HG02884 (cell line): ENCODE results near the gene DTX2.
"Not testable (repeated sequence)": the region's sequence is repeated elsewhere in the genome, so short reads cannot be mapped to it uniquely, and the experiment has no call there.

ENCODE experiments used
- ATAC-seq: cut with Tn5 transposase; IDR thresholded peaks from one replicate; pipeline ENCODE4 v1.9.1; 2021; ENCODE audit warnings: mild to moderate bottlenecking, moderate library complexity; ENCODE audit not compliant: unreplicated experiment

DTX2 gene

DNA sequence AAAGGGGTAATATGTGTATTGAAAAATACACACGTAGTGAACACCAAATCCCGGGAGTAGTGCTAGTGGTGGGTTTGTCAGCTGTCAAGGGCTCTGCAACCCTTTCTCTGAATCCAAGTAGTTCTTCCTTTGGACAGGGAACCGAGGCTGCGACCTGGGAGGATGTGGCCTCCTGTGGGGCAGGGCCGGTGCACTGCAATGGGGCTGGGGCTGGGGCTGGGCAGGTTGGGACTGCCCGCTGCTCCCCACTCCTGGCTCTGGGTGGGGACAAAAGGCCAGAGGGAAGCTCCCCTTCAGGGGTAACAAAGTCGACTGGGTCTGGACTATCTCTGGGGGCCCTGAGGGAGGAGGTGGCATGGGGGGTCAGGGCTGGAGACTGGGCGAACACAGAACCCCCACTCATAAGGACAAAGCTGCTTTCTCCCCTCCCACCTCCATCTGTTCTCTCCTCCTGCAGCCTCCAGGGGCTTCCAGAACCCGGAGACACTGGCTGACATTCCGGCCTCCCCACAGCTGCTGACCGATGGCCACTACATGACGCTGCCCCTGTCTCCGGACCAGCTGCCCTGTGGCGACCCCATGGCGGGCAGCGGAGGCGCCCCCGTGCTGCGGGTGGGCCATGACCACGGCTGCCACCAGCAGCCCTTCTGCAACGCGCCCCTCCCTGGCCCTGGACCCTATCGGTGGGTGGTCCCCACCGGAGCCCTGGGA, 49.8 kb downstream of the DTX2 start:
- not testable (repeated sequence) for ATAC-seq

DNA sequence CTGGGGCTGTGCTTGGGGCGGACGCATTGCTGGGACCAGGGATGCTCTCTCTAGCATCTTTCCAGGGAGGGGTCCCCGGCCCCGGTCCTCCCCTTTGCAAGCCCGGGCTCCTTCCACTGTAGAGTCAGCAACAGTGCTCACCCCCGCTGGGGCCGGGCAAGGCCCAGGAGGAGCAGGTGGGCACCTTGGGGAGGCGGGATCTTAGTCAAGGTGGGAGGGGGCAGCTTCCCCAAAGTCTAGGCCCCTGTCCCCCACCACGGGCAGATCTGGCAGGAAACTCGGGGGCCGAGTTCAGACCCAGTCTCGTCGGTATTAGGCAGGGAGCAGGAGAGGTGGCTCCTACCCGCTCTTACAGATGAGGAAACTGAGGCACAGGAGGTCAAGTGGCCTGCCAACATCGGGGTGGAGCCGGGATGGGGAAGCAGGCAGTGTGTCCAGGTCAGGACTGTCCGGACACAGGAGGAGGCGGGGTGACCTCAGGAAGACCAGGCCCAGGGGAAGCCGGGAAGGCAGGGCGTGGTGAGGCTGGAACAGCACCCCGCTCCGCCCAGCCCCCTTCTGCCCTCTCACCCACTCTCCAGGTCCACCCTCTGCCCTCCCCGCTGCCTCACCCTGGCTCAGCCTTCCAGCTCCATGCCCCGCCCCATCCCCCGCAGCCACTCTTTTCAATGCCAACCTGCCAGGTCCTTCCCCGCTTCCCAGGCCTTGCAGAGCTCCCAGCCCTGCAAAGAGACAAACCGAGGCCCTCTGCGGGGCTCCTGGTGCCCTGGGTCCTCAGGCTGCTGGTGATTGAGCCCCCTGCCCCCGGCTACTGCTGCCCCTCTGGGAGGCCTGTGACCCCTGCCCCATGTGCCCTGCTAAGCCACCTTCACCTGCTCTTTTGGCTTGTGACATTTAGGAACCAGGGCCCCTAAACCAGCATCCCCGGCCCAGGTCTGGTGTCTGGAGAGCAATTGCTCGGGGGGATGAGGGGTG, 50.7 kb downstream of the DTX2 start:
- ATAC-seq: not testable (repeated sequence)

- no peak for ATAC-seq
Observed at GRCh38 chr7:76512941-76513816, 51.7 kb downstream of the DTX2 start.

DNA sequence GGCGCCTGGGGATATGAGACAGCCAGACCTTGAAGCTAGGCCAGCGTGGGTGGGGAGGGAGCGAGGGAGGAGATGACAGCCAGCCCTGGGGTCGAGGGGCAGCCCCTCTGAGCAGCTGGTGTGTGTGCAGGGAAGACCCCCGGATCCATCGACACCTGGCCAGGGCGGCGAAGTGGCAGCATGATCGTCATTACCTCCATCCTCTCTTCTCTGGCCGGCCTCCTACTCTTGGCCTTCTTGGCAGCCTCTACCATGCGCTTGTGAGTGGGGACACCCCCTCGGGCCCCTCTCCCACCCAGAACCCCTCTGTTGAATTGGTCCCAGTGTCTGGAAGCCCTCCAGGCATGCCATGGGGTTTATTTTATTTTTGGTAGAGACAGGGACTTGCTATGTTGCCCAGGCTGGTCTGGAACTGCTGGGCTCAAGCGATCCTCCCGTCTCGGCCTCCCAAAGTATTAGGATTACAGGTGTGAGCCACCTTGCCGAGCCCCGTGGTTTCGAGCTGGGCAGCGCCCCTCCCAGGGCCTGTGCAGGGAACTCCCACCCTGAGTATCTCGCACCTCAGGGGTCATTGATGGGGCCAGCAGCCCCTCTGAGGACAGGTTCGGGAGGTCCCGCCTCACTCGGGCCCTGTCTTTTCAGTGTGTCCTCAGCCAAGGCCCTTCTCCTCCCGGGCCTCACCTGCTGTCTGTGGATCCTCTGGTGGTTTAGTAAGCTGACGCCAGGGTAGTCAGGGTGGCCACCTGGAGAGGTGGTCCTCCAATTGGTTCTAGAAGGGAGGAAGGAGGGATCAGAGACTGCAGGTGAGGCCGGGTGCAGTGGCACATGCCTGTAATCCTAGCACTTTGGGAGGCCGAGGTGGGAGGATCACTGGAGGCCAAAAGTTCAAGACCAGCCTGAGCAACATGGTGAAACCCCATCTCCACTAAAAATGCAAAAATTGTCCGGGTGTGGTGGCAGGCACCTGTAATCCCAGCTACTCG, 52.6 kb downstream of the DTX2 start:
- no peak for ATAC-seq

GRCh38 chr7:76514926-76515771, 53.6 kb downstream of the DTX2 start:
- ATAC-seq: no peak

DNA sequence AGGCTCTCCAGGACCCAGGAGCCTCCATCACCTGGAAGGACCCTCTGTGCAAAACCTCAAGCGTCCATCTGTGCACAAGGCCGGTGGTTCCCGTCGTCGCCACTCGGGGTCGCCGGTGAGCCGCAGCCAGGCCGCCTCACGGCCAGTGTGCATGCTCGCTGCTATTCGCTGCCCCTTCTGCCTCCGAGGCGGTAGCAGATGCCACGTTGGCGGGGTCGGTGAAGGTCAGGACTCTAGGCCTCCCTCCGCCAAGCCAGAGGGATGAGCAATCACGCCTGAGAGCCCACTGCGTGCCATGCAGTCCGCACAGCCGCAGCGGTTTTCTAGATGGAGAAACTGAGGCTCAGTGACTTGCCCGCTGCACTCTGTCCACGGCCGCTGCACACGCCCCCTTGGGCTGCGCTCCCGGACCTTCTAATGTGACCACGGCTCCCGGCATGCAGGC, 54.5 kb downstream of the DTX2 start:
- ATAC-seq: no peak

GRCh38 chr7:76516932-76517331, 55.4 kb downstream of the DTX2 start:
- ATAC-seq: not testable (repeated sequence)

DNA sequence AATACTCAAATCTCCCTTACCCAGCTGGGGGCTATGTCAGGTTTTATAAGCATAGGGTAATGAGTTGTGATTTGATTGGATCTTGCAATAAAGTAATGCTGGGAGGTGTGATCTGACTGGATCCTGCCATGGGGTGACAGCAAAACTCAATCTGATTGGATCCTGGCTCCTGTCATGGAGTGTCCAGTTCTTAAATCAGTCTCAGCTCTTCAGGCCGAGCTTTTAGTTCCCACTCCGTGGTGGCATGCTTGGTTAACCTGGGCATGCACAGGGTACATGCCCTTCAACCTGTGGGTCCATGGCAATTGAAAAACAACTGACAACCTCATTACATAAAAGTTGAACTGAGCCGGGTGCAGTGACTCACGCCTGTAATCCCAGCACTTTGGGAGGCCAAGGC, 64.7 kb downstream of the DTX2 start:
- not testable (repeated sequence) for ATAC-seq

DNA sequence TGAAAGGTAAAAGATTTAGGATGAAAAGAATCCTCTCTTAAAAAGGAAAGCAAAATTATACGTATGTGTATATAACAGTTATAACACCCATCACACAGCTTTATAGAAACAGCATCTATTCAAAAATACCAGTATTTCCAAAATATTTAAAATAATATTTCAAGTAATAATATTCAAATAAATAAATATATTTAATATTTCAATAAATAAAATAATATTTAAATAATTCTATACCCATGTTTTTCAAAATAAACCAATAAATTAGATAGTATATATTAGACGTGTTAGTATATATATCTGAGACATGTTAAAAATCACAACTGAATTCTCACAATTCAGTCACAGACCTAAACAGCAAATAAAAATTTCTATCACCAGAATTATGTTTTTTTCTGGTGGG, 70.1 kb downstream of the DTX2 start:
- ATAC-seq: not testable (repeated sequence)

DNA sequence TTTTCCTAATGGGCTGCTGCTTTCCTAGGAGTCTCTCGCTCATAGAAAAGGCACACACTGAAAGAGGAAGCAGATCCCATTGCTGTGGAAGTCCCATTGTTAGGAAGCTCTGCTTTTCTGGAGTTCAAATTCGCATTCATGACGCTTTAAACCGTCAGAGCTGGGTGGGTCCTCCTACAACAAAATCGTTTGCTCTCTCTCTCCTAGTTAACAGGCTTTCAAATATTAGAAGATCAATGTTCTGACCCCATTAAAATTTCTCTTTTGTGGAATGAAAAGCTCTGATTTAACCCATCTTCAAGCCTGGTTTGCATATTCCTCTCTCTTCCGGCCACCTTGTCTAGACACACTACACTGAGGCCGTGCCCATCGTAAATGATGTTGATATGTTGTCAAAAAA, 81.7 kb downstream of the DTX2 start, which contains the start of gene SPDYE16:
SPDYE16 (minus strand) TSS at position 101 of the 400 bp plus-strand sequence. CDS start 1,838 bp downstream, outside the sequence.
- ATAC-seq: not testable (repeated sequence)

- peak; percentile 97 for ATAC-seq
Observed at GRCh38 chr7:76549025-76549854, 87.7 kb downstream of the DTX2 start.

GRCh38 chr7:76549855-76550248, 88.3 kb downstream of the DTX2 start:
- not testable (repeated sequence) for ATAC-seq

GRCh38 chr7:76551992-76552391, 90.5 kb downstream of the DTX2 start:
- not testable (repeated sequence) for ATAC-seq
